A549 (cell line): Measurements from ENCODE around the gene GPR25. TPM values are rescaled to one million over a fixed set of nuclear protein-coding genes. Genes with fewer than 3 reads are reported as not detected.

Source experiments
- ATAC-seq, 2 experiments: fragments of 200-7000 bp in 1 of 2; fragments of >200 bp in 1 of 2; cut with Nextera tagmentation in 1 of 2; cut with Tn5 transposase in 1 of 2; 3 replicates each; pipeline versions ENCODE4 v1.8.0 to v1.9.1; 2018 to 2020; ENCODE audit warnings: mild to moderate bottlenecking in 1 of 2, moderate library complexity in 1 of 2
- CTCF ChIA-PET: fragments of 300-600 bp; sonication (Branson Sonifier 250); formaldehyde crosslinking; extraction: SDS; loops from one replicate; lab custom pipeline; 2021; ENCODE audit warnings: antibody characterized with exemption, inconsistent platforms; lab: Yijun Ruan, JAX
- POLR2A ChIA-PET: fragments of 350-600 bp; formaldehyde crosslinking; extraction: SDS; loops from one replicate; lab custom pipeline; 2021; ENCODE audit warnings: antibody characterized with exemption, inconsistent platforms; lab: Yijun Ruan, JAX
- DNase-seq, 2 experiments: peaks; one replicate each; pipeline versions ENCODE4 v3.0.0 to v3.0.0-alpha.2; 2011 to 2016; ENCODE audit warnings: low read depth in 1 of 2, low spot score in 1 of 2
- FAIRE-seq: peaks from 2 replicates; lab custom pipeline; 2011; peaks lifted over from hg19 to GRCh38; lab: Jason Lieb, UNC
- H3K27ac ChIP-seq, 2 experiments: fragments of >200 bp; sonication (Bioruptor Twin); formaldehyde crosslinking; 3 replicates each; pipeline ENCODE4 v1.5.1; 2016 to 2017
- H3K4me1 ChIP-seq: fragments of >200 bp; sonication (Bioruptor Twin); formaldehyde crosslinking; 3 replicates; pipeline ENCODE4 v1.6.1; 2016
- H3K4me2 ChIP-seq: fragments of >200 bp; sonication (Bioruptor Twin); formaldehyde crosslinking; 3 replicates; pipeline ENCODE4 v1.6.1; 2016
- H3K4me3 ChIP-seq: fragments of >200 bp; sonication (Bioruptor Twin); formaldehyde crosslinking; 3 replicates; pipeline ENCODE4 v1.5.1; 2016
- H3K9me3 ChIP-seq: fragments of >200 bp; sonication (Bioruptor Twin); formaldehyde crosslinking; 3 replicates; pipeline ENCODE4 v1.6.1; 2016
- CTCF ChIP-seq: fragments of >200 bp; sonication (Bioruptor Twin); formaldehyde crosslinking; IDR thresholded peaks from 3 replicates; pipeline ENCODE4 v1.5.1; 2016
- EHMT2 ChIP-seq: fragments of 200-600 bp; sonication (generic); IDR thresholded peaks from 2 replicates; pipeline ENCODE4 v1.6.1; 2016; ENCODE audit warnings: antibody characterized with exemption, low read depth, mild to moderate bottlenecking, moderate library complexity
- ELK1 ChIP-seq: fragments of 150-350 bp; IDR thresholded peaks from 2 replicates; pipeline ENCODE4 v1.6.1; 2014; ENCODE audit warnings: low read depth, mild to moderate bottlenecking, low read length
- HDAC2 ChIP-seq: fragments of 200-600 bp; sonication (generic); IDR thresholded peaks from 2 replicates; pipeline ENCODE4 v1.6.1; 2016
- HEYL ChIP-seq: fragments of 250-450 bp; sonication (Bioruptor Pico); IDR thresholded peaks from 2 replicates; pipeline ENCODE4 v1.8.0; 2021; ENCODE audit warnings: mild to moderate bottlenecking, moderate library complexity
- HMGXB4 ChIP-seq: fragments of 250-450 bp; sonication (Bioruptor Pico); IDR thresholded peaks from 2 replicates; pipeline ENCODE4 v1.5.0; 2021; ENCODE audit warnings: mild to moderate bottlenecking, moderate library complexity, borderline replicate concordance
- HOXB13 ChIP-seq: fragments of 250-450 bp; sonication (Bioruptor Pico); IDR thresholded peaks from 2 replicates; pipeline ENCODE4 v1.5.0; 2020; ENCODE audit warnings: low read depth, mild to moderate bottlenecking, moderate library complexity
- HOXB5 ChIP-seq: fragments of 250-450 bp; sonication (Bioruptor Pico); IDR thresholded peaks from 2 replicates; pipeline ENCODE4 v1.5.0; 2020; ENCODE audit warnings: mild to moderate bottlenecking, moderate library complexity
- JUN ChIP-seq, 2 experiments: fragments of >200 bp; sonication (Bioruptor Twin); formaldehyde crosslinking; IDR thresholded peaks; 2 replicates in 1 of 2; 3 replicates in 1 of 2; pipeline ENCODE4 v1.6.1; 2016 to 2017
- JUNB ChIP-seq: fragments of >200 bp; sonication (Bioruptor Twin); formaldehyde crosslinking; IDR thresholded peaks from 2 replicates; pipeline ENCODE4 v1.6.1; 2016
- KDM1A ChIP-seq: fragments of 200-600 bp; sonication (generic); IDR thresholded peaks from 2 replicates; pipeline ENCODE4 v1.6.1; 2016; ENCODE audit warnings: low read depth, mild to moderate bottlenecking
- KDM5A ChIP-seq: fragments of 200-600 bp; sonication (generic); IDR thresholded peaks from 2 replicates; pipeline ENCODE4 v1.6.1; 2016; ENCODE audit warnings: antibody characterized with exemption, mild to moderate bottlenecking
- MAFK ChIP-seq: fragments of 450-650 bp; IDR thresholded peaks from 2 replicates; pipeline ENCODE4 v1.6.1; 2014; ENCODE audit not compliant: partially characterized antibody
- MAX ChIP-seq: IDR thresholded peaks from 2 replicates; pipeline ENCODE4 v1.6.1; 2012
- MAZ ChIP-seq: fragments of 150-350 bp; IDR thresholded peaks from 2 replicates; pipeline ENCODE4 v1.6.1; 2014; ENCODE audit warnings: antibody characterized with exemption, low read depth, low read length, borderline replicate concordance
- MYC ChIP-seq: IDR thresholded peaks from 2 replicates; pipeline ENCODE4 v1.6.1; 2012; ENCODE audit warnings: mild to moderate bottlenecking, inconsistent platforms, low read length, improper control_type of control experiment, borderline replicate concordance
- NR3C1 ChIP-seq: fragments of >200 bp; sonication (Bioruptor Twin); formaldehyde crosslinking; IDR thresholded peaks from 3 replicates; pipeline ENCODE4 v1.6.1; 2017
- POLR2AphosphoS2 ChIP-seq: conservative IDR thresholded peaks from 2 replicates; pipeline ENCODE4 v1.6.1; 2012; ENCODE audit warnings: low read length, improper control_type of control experiment, inconsistent platforms
- RARB ChIP-seq: fragments of 250-450 bp; sonication (Bioruptor Pico); IDR thresholded peaks from 2 replicates; pipeline ENCODE4 v1.8.0; 2021; ENCODE audit warnings: mild to moderate bottlenecking, moderate library complexity
- REST ChIP-seq: fragments of 200-600 bp; sonication (generic); IDR thresholded peaks from 2 replicates; pipeline ENCODE4 v1.6.1; 2016; ENCODE audit warnings: antibody characterized with exemption, mild to moderate bottlenecking, moderate library complexity
- SREBF2 ChIP-seq: fragments of 450-650 bp; IDR thresholded peaks from 2 replicates; pipeline ENCODE4 v1.6.1; 2014; ENCODE audit warnings: mild to moderate bottlenecking, moderate library complexity
- TFCP2L1 ChIP-seq: fragments of 250-450 bp; sonication (Bioruptor Pico); IDR thresholded peaks from 2 replicates; pipeline ENCODE4 v1.5.0; 2021; ENCODE audit warnings: mild to moderate bottlenecking
- ZC3H11A ChIP-seq: fragments of 450-650 bp; IDR thresholded peaks from 2 replicates; pipeline ENCODE4 v1.6.1; 2014; ENCODE audit warnings: antibody characterized with exemption, mild to moderate bottlenecking
- ZSCAN20 ChIP-seq: fragments of 250-450 bp; sonication (Bioruptor Pico); IDR thresholded peaks from 2 replicates; pipeline ENCODE4 v1.8.0; 2022; ENCODE audit warnings: mild to moderate bottlenecking, moderate library complexity
- WGBS: methylation state at CpG from one replicate; pipeline ENCODE4 v1.1.6; 2017; ENCODE audit errors: missing lambda C conversion rate; 5-methylcytosine and 5-hydroxymethylcytosine counted together
- polyA plus RNA-seq, 4 experiments: library from polyadenylated mRNA; depleted of rRNA in 3 of 4; stranded (reverse); fragments of >200 nt; fragmentation: RNase III in 1 of 4; extraction: RNeasy Plus Mini Kit Qiagen cat#74134 plus additional on column Dnase treatment in 1 of 4; gene quantifications; 2 replicates in 3 of 4; 3 replicates in 1 of 4; pipeline ENCODE4 v1.2.3, GENCODE V29; 2011 to 2017

GPR25 gene
- polyA plus RNA-seq, 2 of the 4 experiments (the other 2 are of a cell fraction): not detected

- no peak for ATAC-seq
- WGBS: 59% methylated on average over 3 of the region's 3 CpGs
- CTCF ChIA-PET: interaction anchor here (0.8 to 1.7 kb wide), 3 partner anchors 18 to 144 kb away, joined by 3 to 4 read pairs (median 4); no protein-coding TSS in a partner anchor
- no peaks in the 10 kb centered on the region for H3K9me3 ChIP-seq
- no peak for TF ChIP-seq ZC3H11A
- no peak for TF ChIP-seq NR3C1
- no peak for TF ChIP-seq KDM5A
- TF ChIP-seq HOXB13 (CRISPR knock-in tag): no peak
- TF ChIP-seq HOXB5 (CRISPR knock-in tag): no peak
- TF ChIP-seq KDM1A: no peak
- TF ChIP-seq, all 56 proteins: peak for 0
- no peak for DNase-seq
- FAIRE-seq: no peak
- Histone ChIP-seq H3K27ac (peak overlapping the region; percentile 100), H3K4me2 (peak overlapping the region; percentile 94), H3K4me3 (no peak overlapping the region), H3K4me1 (peaks cover 95% of the 10 kb centered on the region)
- POLR2A ChIA-PET: no interaction called here
These were observed 26.2 kb downstream of the GPR25 start for GRCh38 chr1:200899015-200899386.

- WGBS: 89% methylated on average over 5 of the region's 10 CpGs
- no peak for DNase-seq
- FAIRE-seq: no peak
- TF ChIP-seq CTCF: no peak
- no peak for TF ChIP-seq TFCP2L1 (CRISPR knock-in tag)
- TF ChIP-seq MAX: no peak
- no peak for TF ChIP-seq ZC3H11A
- no peak for TF ChIP-seq POLR2AphosphoS2
- TF ChIP-seq EHMT2: no peak
- no peak for TF ChIP-seq SREBF2
- TF ChIP-seq HEYL (CRISPR knock-in tag): no peak
- TF ChIP-seq ZSCAN20 (CRISPR knock-in tag): no peak
- TF ChIP-seq JUN (IDR thresholded peaks at IDR 0.05): no peak
- peak overlapping the region; percentile 100 for H3K27ac ChIP-seq
- H3K4me2 ChIP-seq: peak overlapping the region; percentile 94; the same call in 2 of the 3 replicates
- H3K9me3 ChIP-seq: no peaks in the 10 kb centered on the region
- no peak overlapping the region for H3K4me3 ChIP-seq
- ChIA-PET CTCF (interaction anchor here (0.8 to 2.4 kb wide), 4 partner anchors 8 to 143 kb away, joined by 3 to 8 read pairs (median 6); no protein-coding TSS in a partner anchor), POLR2A (no interaction called here)
- ATAC-seq: no peak
- peaks cover 95% of the 10 kb centered on the region for H3K4me1 ChIP-seq
These were observed 26.7 kb downstream of the GPR25 start for GRCh38 chr1:200899451-200899915.

GRCh38 chr1:200899954-200900867 lies 27.4 kb downstream of the GPR25 start:
- H3K27ac ChIP-seq: peak overlapping the region; percentile 100
- peaks cover 95% of the 10 kb centered on the region for H3K4me1 ChIP-seq
- ChIA-PET CTCF (interaction anchor here (0.8 to 2.4 kb wide), 5 partner anchors 9 to 143 kb away, joined by 3 to 8 read pairs (median 4); no protein-coding TSS in a partner anchor), POLR2A (interaction anchor here (0.5 kb wide), 1 partner anchor 951 kb away, joined by 3 read pairs; no protein-coding TSS in a partner anchor)
- H3K9me3 ChIP-seq: no peaks in the 10 kb centered on the region
- no peak for DNase-seq
- WGBS: 94% methylated on average over 14 of the region's 16 CpGs
- FAIRE-seq: no peak
- no peak for ATAC-seq
- H3K4me3 ChIP-seq: no peak overlapping the region
- no peak overlapping the region for H3K4me2 ChIP-seq
- no peak for TF ChIP-seq HMGXB4 (CRISPR knock-in tag)
- no peak for TF ChIP-seq JUN (IDR thresholded peaks at IDR 0.05)
- no peak for TF ChIP-seq JUNB
- TF ChIP-seq REST: no peak
- TF ChIP-seq RARB (CRISPR knock-in tag): no peak
- no peak for TF ChIP-seq MAZ
- TF ChIP-seq ELK1: no peak
- TF ChIP-seq NR3C1: no peak
- no peak for TF ChIP-seq MYC
- no peak for TF ChIP-seq MAFK
- TF ChIP-seq HDAC2: no peak
- TF ChIP-seq ZC3H11A: no peak
